ENCODE measurements around the gene EPGN. TPM values are rescaled to one million over a fixed set of nuclear protein-coding genes. Genes with fewer than 3 reads are reported as not detected.

Gene EPGN
- total and polyA plus RNA-seq, 2 donors from 2014 or later = 1.6 TPM; not detected in 1

DNA sequence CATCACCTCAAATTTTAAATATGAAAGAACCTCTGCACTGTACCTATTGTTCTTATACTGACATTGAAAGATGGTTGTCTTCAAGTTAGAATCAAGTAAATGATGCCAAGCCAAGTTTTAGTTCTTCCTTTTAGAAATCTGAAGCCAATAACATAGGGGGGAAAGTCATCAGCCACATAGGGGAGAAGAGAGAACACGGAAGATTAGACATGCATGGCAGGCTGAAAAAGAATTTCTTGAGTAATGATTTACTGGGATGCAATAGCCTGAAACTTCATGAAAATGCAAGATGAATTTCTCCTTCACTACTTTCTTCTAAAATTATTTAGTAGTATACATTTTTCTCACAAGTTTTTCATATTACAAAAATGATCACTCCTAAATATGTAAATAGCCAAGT, 13.6 kb upstream of the EPGN start:
- TF ChIP-seq, protein P1, sequence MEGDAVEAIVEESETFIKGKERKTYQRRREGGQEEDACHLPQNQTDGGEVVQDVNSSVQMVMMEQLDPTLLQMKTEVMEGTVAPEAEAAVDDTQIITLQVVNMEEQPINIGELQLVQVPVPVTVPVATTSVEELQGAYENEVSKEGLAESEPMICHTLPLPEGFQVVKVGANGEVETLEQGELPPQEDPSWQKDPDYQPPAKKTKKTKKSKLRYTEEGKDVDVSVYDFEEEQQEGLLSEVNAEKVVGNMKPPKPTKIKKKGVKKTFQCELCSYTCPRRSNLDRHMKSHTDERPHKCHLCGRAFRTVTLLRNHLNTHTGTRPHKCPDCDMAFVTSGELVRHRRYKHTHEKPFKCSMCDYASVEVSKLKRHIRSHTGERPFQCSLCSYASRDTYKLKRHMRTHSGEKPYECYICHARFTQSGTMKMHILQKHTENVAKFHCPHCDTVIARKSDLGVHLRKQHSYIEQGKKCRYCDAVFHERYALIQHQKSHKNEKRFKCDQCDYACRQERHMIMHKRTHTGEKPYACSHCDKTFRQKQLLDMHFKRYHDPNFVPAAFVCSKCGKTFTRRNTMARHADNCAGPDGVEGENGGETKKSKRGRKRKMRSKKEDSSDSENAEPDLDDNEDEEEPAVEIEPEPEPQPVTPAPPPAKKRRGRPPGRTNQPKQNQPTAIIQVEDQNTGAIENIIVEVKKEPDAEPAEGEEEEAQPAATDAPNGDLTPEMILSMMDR (IDR thresholded peaks at IDR 0.05; ENCODE audit: borderline replicate concordance, extremely low read depth, insufficient read depth) = no peak
- no peaks in the 10 kb centered on the region for H3K9me3 ChIP-seq (ENCODE audit: control insufficient read depth in 2 of 3, insufficient read depth in 1 of 3, low read length in 3 of 3)
- intact Hi-C loops (cut with DNase I) = no loop called here

DNA sequence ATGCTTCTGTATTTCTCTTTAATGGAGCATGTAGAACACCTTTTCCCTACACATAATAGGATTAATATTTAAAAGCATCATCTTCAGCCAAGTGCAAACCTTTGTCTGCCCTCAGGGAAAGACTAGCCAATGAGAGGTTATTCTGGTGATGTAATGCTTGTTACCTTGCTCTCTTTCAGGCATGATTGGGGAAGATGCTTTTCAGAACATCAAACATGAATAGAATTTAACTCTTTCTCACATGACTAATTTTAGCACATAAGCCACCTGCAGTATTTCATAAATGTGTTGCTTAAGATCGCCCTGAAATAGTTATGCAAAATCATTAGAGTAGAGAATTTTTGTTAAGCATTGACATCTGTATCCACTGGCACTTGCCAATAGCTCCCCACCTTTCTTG, 10.7 kb upstream of the EPGN start:
- FAIRE-seq = no peak
- no peak for DNase-seq
- H3K27me3 ChIP-seq (ENCODE audit: control insufficient read depth, insufficient read depth, low read length) = no peaks in the 10 kb centered on the region

More for the DNA sequence above, 13.6 kb upstream of the EPGN start:
- no peak overlapping the region for H3K9ac ChIP-seq (ENCODE audit: low read length in 3 of 3)
- no peaks in the 10 kb centered on the region for H3K4me1 ChIP-seq (ENCODE audit: control insufficient read depth in 2 of 3, insufficient read depth in 2 of 3, low read depth in 1 of 3, low read length in 3 of 3)
- no peak overlapping the region for H3K4me3 ChIP-seq (ENCODE audit: low read length in 3 of 3)
- peak in 2 of 5 donors; percentile 21 to 25 for DNase-seq
- no peak overlapping the region for H3K27ac ChIP-seq (ENCODE audit: low read depth in 2 of 2, low read length in 2 of 2)
- FAIRE-seq = no peak
- no peaks in the 10 kb centered on the region for H3K27me3 ChIP-seq (ENCODE audit: control insufficient read depth, insufficient read depth, low read length)
- H3K36me3 ChIP-seq (ENCODE audit: control insufficient read depth in 2 of 3, insufficient read depth in 3 of 3, low read length in 3 of 3) = no peaks in the 10 kb centered on the region

DNA sequence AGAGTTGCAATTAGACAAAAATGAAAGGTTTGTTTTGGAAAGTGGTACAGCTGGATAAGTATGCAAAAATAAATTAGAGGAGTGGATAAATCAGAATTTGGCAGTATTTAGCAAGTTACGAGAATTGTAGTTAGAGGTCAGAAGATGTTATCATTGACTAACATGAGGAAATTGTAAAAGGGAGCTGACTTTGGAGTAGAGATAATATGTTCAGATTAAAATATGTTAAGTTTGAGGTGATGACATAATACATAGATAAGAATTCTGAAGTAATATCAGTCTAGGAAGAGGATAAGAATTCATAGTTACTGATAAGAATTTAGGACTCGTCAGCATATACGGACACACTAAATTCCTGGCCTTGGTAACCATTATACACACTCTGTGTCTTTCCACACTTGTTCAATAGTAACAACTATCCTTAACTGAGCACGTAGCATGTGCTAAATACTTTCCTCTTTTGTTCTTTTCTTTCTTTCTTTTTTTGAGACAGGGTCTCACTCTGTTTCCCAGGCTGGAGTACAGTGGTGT, 4.1 kb upstream of the EPGN start:
- TF ChIP-seq, protein P1 (IDR thresholded peaks at IDR 0.05; ENCODE audit: borderline replicate concordance, extremely low read depth, insufficient read depth) = no peak
- FAIRE-seq = no peak

More for the DNA sequence above, 10.7 kb upstream of the EPGN start:
- no peak overlapping the region for H3K4me3 ChIP-seq (ENCODE audit: low read length in 3 of 3)
- TF ChIP-seq, protein P1 (IDR thresholded peaks at IDR 0.05; ENCODE audit: borderline replicate concordance, extremely low read depth, insufficient read depth) = no peak
- no peaks in the 10 kb centered on the region for H3K9me3 ChIP-seq (ENCODE audit: control insufficient read depth in 2 of 3, insufficient read depth in 1 of 3, low read length in 3 of 3)
- intact Hi-C loops (cut with DNase I) = no loop called here
- H3K36me3 ChIP-seq (ENCODE audit: control insufficient read depth in 2 of 3, insufficient read depth in 3 of 3, low read length in 3 of 3) = no peaks in the 10 kb centered on the region
- H3K4me1 ChIP-seq (ENCODE audit: control insufficient read depth in 2 of 3, insufficient read depth in 2 of 3, low read depth in 1 of 3, low read length in 3 of 3) = no peaks in the 10 kb centered on the region
- no peak overlapping the region for H3K9ac ChIP-seq (ENCODE audit: low read length in 3 of 3)
- no peak overlapping the region for H3K27ac ChIP-seq (ENCODE audit: low read depth in 2 of 2, low read length in 2 of 2)

DNA sequence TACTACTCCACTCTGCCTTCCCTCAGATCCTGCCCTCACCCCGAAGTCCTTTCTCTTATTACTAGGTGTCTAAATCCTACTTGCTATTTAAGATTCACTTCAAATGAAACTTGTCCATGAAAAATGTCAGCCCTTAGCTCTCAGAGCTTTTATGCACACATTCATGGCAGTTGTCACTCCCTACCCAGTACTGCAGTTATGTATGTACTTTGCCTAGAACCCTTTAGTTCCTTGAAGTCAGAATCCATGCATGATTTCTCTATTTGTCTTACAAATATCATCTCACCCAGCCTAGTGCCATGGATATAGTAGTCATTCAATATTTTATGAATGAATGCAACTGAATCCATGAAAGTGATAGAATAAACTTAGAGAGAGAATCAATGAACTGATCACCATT, 3.3 kb upstream of the EPGN start:
- Histone ChIP-seq H3K27ac (ENCODE audit: low read depth in 2 of 2, low read length in 2 of 2) (no peak overlapping the region), H3K4me1 (ENCODE audit: control insufficient read depth in 2 of 3, insufficient read depth in 2 of 3, low read depth in 1 of 3, low read length in 3 of 3) (no peaks in the 10 kb centered on the region), H3K9ac (ENCODE audit: low read length in 3 of 3) (no peak overlapping the region), H3K36me3 (ENCODE audit: control insufficient read depth in 2 of 3, insufficient read depth in 3 of 3, low read length in 3 of 3) (no peaks in the 10 kb centered on the region), H3K9me3 (ENCODE audit: control insufficient read depth in 2 of 3, insufficient read depth in 1 of 3, low read length in 3 of 3) (no peaks in the 10 kb centered on the region), H3K4me3 (ENCODE audit: low read length in 3 of 3) (no peak overlapping the region), H3K27me3 (ENCODE audit: control insufficient read depth, insufficient read depth, low read length) (no peaks in the 10 kb centered on the region)
- DNase-seq (no peak), FAIRE-seq (no peak)
- intact Hi-C loops (cut with DNase I) = no loop called here
- TF ChIP-seq, protein P1 (IDR thresholded peaks at IDR 0.05; ENCODE audit: borderline replicate concordance, extremely low read depth, insufficient read depth) = no peak

More for the DNA sequence above, 4.1 kb upstream of the EPGN start:
- Histone ChIP-seq H3K9ac (ENCODE audit: low read length in 3 of 3) (no peak overlapping the region), H3K9me3 (ENCODE audit: control insufficient read depth in 2 of 3, insufficient read depth in 1 of 3, low read length in 3 of 3) (no peaks in the 10 kb centered on the region), H3K27me3 (ENCODE audit: control insufficient read depth, insufficient read depth, low read length) (no peaks in the 10 kb centered on the region), H3K4me1 (ENCODE audit: control insufficient read depth in 2 of 3, insufficient read depth in 2 of 3, low read depth in 1 of 3, low read length in 3 of 3) (no peaks in the 10 kb centered on the region), H3K27ac (ENCODE audit: low read depth in 2 of 2, low read length in 2 of 2) (no peak overlapping the region), H3K36me3 (ENCODE audit: control insufficient read depth in 2 of 3, insufficient read depth in 3 of 3, low read length in 3 of 3) (no peaks in the 10 kb centered on the region), H3K4me3 (ENCODE audit: low read length in 3 of 3) (no peak overlapping the region)
- no peak for DNase-seq
- intact Hi-C loops (cut with DNase I) = no loop called here
